Measurements from ENCODE around the gene INSYN2B.
A peak's percentile ranks its signal among the peaks of the same experiment; 100 is the strongest.
"Not testable (repeated sequence)": the region's sequence is repeated elsewhere in the genome, so short reads cannot be mapped to it uniquely, and the experiment has no call there.

The INSYN2B gene

DNA sequence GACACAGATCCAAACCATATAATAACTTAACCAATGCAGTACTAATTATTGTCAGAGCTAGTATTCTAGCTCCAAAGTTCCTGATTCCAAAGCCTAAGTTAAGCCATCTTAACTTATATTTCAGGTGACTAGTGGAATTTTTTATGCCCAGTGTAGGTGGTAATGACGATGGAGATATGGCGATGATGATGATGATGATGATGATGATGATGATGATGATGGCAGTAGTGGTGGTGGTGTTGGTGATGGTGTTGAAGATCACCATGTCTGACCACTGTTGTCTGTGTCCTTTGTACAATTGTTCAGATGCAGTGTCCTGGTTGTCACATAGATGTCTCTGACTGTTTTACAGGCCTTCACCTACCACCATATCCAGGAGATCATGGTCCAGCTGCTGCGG is 139.9 kb downstream of the INSYN2B start:
- ChIA-PET CTCF (interaction anchor here (1.8 to 2.1 kb wide), 2 partner anchors 9 to 11 kb away, joined by 6 read pairs; no protein-coding TSS in a partner anchor), POLR2A (no interaction called here)
- TF ChIP-seq, protein P1, sequence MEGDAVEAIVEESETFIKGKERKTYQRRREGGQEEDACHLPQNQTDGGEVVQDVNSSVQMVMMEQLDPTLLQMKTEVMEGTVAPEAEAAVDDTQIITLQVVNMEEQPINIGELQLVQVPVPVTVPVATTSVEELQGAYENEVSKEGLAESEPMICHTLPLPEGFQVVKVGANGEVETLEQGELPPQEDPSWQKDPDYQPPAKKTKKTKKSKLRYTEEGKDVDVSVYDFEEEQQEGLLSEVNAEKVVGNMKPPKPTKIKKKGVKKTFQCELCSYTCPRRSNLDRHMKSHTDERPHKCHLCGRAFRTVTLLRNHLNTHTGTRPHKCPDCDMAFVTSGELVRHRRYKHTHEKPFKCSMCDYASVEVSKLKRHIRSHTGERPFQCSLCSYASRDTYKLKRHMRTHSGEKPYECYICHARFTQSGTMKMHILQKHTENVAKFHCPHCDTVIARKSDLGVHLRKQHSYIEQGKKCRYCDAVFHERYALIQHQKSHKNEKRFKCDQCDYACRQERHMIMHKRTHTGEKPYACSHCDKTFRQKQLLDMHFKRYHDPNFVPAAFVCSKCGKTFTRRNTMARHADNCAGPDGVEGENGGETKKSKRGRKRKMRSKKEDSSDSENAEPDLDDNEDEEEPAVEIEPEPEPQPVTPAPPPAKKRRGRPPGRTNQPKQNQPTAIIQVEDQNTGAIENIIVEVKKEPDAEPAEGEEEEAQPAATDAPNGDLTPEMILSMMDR (IDR thresholded peaks at IDR 0.05; ENCODE audit: insufficient read depth, low read length, missing control alignments) = no peak
- H3K4me3 ChIP-seq (ENCODE audit: low read depth, low read length) = no peak overlapping the region
- DNase-seq (ENCODE audit: low read depth, low spot score) = no peak

DNA sequence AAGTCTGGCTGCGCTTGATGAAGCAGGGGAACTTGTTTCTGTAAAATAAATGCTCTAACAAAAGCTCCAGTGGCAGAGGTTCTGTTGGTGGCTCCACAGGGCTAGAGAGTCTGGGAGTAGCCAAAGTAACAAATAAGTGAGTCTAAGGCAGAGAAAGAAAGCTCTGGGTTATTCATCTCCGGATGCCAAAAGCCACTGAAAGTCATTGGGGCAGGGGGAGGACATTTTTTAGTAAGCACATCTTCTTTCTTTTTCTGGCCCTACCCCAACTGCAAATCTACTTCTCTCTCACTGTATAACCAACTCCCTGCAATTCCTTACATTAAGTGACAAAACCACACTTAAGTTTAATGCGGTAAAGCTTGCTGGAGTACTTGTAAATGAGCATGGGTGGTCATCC is 141.6 kb downstream of the INSYN2B start:
- TF ChIP-seq, protein P1 (IDR thresholded peaks at IDR 0.05; ENCODE audit: insufficient read depth, low read length, missing control alignments) = no peak
- ChIA-PET CTCF (interaction anchor here (2.1 kb wide), 1 partner anchor 11 kb away, joined by 6 read pairs; no protein-coding TSS in a partner anchor), POLR2A (no interaction called here)
- H3K4me3 ChIP-seq (ENCODE audit: low read depth, low read length) = no peak overlapping the region
- no peak for DNase-seq (ENCODE audit: low read depth, low spot score)

DNA sequence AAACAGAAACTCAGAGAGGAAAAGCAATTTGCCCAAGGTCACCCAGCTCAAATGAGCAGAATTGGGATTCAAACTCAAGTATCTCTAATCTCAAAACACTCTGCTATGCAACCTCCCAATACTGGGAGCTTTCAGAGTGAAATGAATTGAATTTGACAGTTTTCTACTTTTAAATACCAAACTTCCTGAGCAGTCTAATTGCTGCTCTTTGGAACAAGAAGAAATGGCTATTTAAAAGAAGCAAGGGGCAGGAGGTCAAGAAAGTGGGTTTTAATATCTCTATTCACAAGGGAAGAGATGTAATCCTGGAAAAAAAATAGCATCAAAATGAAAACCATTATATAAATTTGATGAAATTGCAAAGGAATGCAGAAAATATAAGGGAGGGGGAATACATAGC is 142.6 kb downstream of the INSYN2B start:
- TF ChIP-seq, protein P1 (IDR thresholded peaks at IDR 0.05; ENCODE audit: insufficient read depth, low read length, missing control alignments) = no peak

GRCh38 chr5:169836835-169837536 is 143.3 kb downstream of the INSYN2B start:
- H3K4me3 ChIP-seq (ENCODE audit: low read depth, low read length) = no peak overlapping the region
- TF ChIP-seq, protein P1 (IDR thresholded peaks at IDR 0.05; ENCODE audit: insufficient read depth, low read length, missing control alignments) = no peak
- DNase-seq (ENCODE audit: low read depth, low spot score) = no peak
- ChIA-PET POLR2A (no interaction called here), CTCF (interaction anchor here (1.0 to 1.4 kb wide), 3 partner anchors 19 to 144 kb away, joined by 3 to 4 read pairs (median 4); no protein-coding TSS in a partner anchor)

More for the DNA sequence above, 142.6 kb downstream of the INSYN2B start:
- ChIA-PET POLR2A (no interaction called here), CTCF (interaction anchor here (1.0 to 1.1 kb wide), 2 partner anchors 136 to 143 kb away, joined by 3 to 4 read pairs; no protein-coding TSS in a partner anchor)
- no peak overlapping the region for H3K4me3 ChIP-seq (ENCODE audit: low read depth, low read length)
- no peak for DNase-seq (ENCODE audit: low read depth, low spot score)

DNA sequence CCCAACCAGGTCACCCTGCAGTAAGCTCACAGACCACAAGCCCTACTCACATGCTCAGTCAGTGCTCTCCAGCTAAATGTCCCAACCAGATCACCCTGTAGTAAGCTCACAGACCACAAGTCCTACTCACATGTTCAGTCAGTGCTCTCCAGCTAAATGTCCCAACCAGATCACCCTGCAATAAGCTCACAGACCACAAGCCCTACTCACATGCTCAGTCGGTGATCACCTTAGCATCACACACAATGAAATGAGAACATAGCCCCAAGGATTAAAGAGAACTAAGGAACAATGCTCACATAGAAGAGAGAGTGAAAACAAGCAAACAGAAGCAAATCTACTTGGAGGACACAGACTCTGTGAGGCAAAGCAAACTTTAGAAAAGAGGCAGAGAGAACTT is 145.8 kb downstream of the INSYN2B start:
- H3K4me3 ChIP-seq (ENCODE audit: low read depth, low read length); POLR2A ChIA-PET; DNase-seq (ENCODE audit: low read depth, low spot score): not testable (repeated sequence)
- CTCF ChIA-PET = interaction anchor here (2.1 kb wide), 1 partner anchor 146 kb away, joined by 7 read pairs; no protein-coding TSS in a partner anchor

DNA sequence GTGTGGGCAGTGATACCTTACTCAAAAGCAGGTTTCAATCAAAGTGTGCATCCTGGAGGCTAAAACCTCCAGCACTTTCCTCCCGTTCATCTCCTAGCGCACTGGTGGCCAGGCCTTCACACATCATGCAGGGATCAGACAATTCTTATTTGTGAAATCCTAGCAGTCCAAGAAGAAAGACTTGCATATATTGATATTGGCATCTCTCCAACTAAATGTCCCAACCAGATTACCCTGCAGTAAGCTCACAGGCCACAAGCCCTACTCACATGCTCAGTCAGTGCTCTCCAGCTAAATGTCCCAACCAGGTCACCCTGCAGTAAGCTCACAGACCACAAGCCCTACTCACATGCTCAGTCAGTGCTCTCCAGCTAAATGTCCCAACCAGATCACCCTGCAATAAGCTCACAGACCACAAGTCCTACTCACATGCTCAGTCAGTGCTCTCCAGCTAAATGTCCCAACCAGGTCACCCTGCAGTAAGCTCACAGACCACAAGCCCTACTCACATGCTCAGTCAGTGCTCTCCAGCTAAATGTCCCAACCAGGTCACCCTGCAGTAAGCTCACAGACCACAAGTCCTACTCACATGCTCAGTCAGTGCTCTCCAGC is 146.5 kb downstream of the INSYN2B start:
- POLR2A ChIA-PET; H3K4me3 ChIP-seq (ENCODE audit: low read depth, low read length); CTCF ChIA-PET: not testable (repeated sequence)
- peak; percentile 17 for DNase-seq (ENCODE audit: low read depth, low spot score)

DNA sequence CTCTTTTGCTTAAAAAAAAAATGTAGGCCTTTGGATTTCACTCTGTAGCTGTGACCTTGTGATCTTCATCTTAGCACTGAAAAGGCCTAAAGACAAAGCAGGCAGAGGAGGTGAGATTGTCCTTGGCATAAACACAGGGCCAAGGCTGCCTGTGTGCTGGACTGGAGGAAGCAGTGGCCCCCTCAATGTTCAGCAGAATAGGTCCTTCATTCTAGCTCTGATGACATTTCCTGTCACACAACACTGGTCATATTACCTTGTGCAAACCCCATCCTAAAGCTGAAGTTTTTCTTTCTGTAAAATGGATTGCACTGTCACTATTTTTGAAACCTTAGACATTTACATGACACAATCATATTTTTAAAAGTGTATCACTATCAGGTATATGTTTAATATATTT is 147.4 kb downstream of the INSYN2B start:
- CTCF ChIA-PET = no interaction called here
- TF ChIP-seq, protein P1 (IDR thresholded peaks at IDR 0.05; ENCODE audit: insufficient read depth, low read length, missing control alignments) = no peak
- H3K4me3 ChIP-seq (ENCODE audit: low read depth, low read length) = no peak overlapping the region
- DNase-seq (ENCODE audit: low read depth, low spot score) = no peak
- POLR2A ChIA-PET = no interaction called here
